Measurements from ENCODE around the gene FUZ.
"Not testable (repeated sequence)": the region's sequence is repeated elsewhere in the genome, so short reads cannot be mapped to it uniquely, and the experiment has no call there.

The FUZ gene

GRCh38 chr19:49831592-49831991, 18.5 kb upstream of the FUZ start:
- no peak overlapping the region for H3K9ac ChIP-seq (ENCODE audit: low read depth in 1 of 2, low read length in 2 of 2)
- H3K36me3 ChIP-seq (ENCODE audit: control insufficient read depth in 1 of 2, insufficient read depth in 2 of 2, low read length in 2 of 2) = peaks cover 53 to 84% of the 10 kb centered on the region in 2 donors
- no peaks in the 10 kb centered on the region for H3K9me3 ChIP-seq (ENCODE audit: control insufficient read depth in 1 of 2, low read length in 2 of 2)
- H3K27me3 ChIP-seq (ENCODE audit: control insufficient read depth in 1 of 2, insufficient read depth in 2 of 2, low read length in 2 of 2) = no peaks in the 10 kb centered on the region
- H3K4me1 ChIP-seq (ENCODE audit: control insufficient read depth in 1 of 2, insufficient read depth in 2 of 2, low read length in 2 of 2) = no peaks in the 10 kb centered on the region
- H3K4me3 ChIP-seq (ENCODE audit: low read depth in 1 of 2, low read length in 2 of 2) = no peak overlapping the region
- no peak overlapping the region for H3K27ac ChIP-seq (ENCODE audit: low read depth, low read length)

- Histone ChIP-seq H3K9me3 (ENCODE audit: control insufficient read depth in 1 of 2, low read length in 2 of 2) (no peaks in the 10 kb centered on the region), H3K9ac (ENCODE audit: low read depth in 1 of 2, low read length in 2 of 2) (no peak overlapping the region), H3K36me3 (ENCODE audit: control insufficient read depth in 1 of 2, insufficient read depth in 2 of 2, low read length in 2 of 2) (peaks cover 49 to 84% of the 10 kb centered on the region in 2 donors), H3K27ac (ENCODE audit: low read depth, low read length) (no peak overlapping the region), H3K27me3 (ENCODE audit: control insufficient read depth in 1 of 2, insufficient read depth in 2 of 2, low read length in 2 of 2) (no peaks in the 10 kb centered on the region), H3K4me3 (ENCODE audit: low read depth in 1 of 2, low read length in 2 of 2) (no peak overlapping the region), H3K4me1 (ENCODE audit: control insufficient read depth in 1 of 2, insufficient read depth in 2 of 2, low read length in 2 of 2) (no peaks in the 10 kb centered on the region)
These were observed 17.7 kb upstream of the FUZ start for GRCh38 chr19:49830766-49831165.

- H3K27ac ChIP-seq (ENCODE audit: low read depth, low read length) = no peak overlapping the region
- peaks cover 41 to 74% of the 10 kb centered on the region in 2 donors for H3K36me3 ChIP-seq (ENCODE audit: control insufficient read depth in 1 of 2, insufficient read depth in 2 of 2, low read length in 2 of 2)
- H3K9me3 ChIP-seq (ENCODE audit: control insufficient read depth in 1 of 2, low read length in 2 of 2) = no peaks in the 10 kb centered on the region
These were observed 16.6 kb upstream of the FUZ start for GRCh38 chr19:49829721-49830120.

DNA sequence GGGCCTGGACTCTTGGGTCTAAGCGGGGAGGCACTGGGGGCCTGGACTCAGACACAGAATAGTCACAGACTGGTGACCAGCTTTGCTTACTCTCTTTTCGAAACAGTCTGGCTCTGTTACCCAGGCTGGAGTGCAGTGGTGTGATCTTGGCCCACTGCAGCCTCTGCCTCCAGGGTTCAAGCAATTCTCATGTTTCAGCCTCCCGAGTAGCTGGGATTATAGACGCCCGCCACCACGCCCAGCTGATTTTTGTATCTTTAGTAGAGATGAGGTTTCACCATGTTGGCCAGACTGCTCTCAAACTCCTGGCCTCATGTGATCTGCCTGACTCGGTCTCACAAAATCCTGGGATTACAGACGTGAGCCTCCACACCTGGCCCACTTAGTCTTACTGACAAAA, 16.1 kb upstream of the FUZ start:
- peaks cover 37 to 68% of the 10 kb centered on the region in 2 donors for H3K36me3 ChIP-seq (ENCODE audit: control insufficient read depth in 1 of 2, insufficient read depth in 2 of 2, low read length in 2 of 2)
- H3K9me3 ChIP-seq (ENCODE audit: control insufficient read depth in 1 of 2, low read length in 2 of 2) = no peaks in the 10 kb centered on the region
- no peak overlapping the region for H3K9ac ChIP-seq (ENCODE audit: low read depth in 1 of 2, low read length in 2 of 2)
- no peaks in the 10 kb centered on the region for H3K27me3 ChIP-seq (ENCODE audit: control insufficient read depth in 1 of 2, insufficient read depth in 2 of 2, low read length in 2 of 2)
- no peak overlapping the region for H3K4me3 ChIP-seq (ENCODE audit: low read depth in 1 of 2, low read length in 2 of 2)
- no peaks in the 10 kb centered on the region for H3K4me1 ChIP-seq (ENCODE audit: control insufficient read depth in 1 of 2, insufficient read depth in 2 of 2, low read length in 2 of 2)
- H3K27ac ChIP-seq (ENCODE audit: low read depth, low read length) = no peak overlapping the region

More at GRCh38 chr19:49829721-49830120, 16.6 kb upstream of the FUZ start:
- Histone ChIP-seq H3K9ac (ENCODE audit: low read depth in 1 of 2, low read length in 2 of 2) (no peak overlapping the region), H3K4me1 (ENCODE audit: control insufficient read depth in 1 of 2, insufficient read depth in 2 of 2, low read length in 2 of 2) (no peaks in the 10 kb centered on the region), H3K4me3 (ENCODE audit: low read depth in 1 of 2, low read length in 2 of 2) (no peak overlapping the region), H3K27me3 (ENCODE audit: control insufficient read depth in 1 of 2, insufficient read depth in 2 of 2, low read length in 2 of 2) (no peaks in the 10 kb centered on the region)

- Histone ChIP-seq H3K4me1 (ENCODE audit: control insufficient read depth in 1 of 2, insufficient read depth in 2 of 2, low read length in 2 of 2) (no peaks in the 10 kb centered on the region), H3K36me3 (ENCODE audit: control insufficient read depth in 1 of 2, insufficient read depth in 2 of 2, low read length in 2 of 2) (peaks cover 20 to 55% of the 10 kb centered on the region in 2 donors), H3K9me3 (ENCODE audit: control insufficient read depth in 1 of 2, low read length in 2 of 2) (no peaks in the 10 kb centered on the region), H3K27ac (ENCODE audit: low read depth, low read length) (no peak overlapping the region), H3K4me3 (ENCODE audit: low read depth in 1 of 2, low read length in 2 of 2) (no peak overlapping the region), H3K9ac (ENCODE audit: low read depth in 1 of 2, low read length in 2 of 2) (no peak overlapping the region), H3K27me3 (ENCODE audit: control insufficient read depth in 1 of 2, insufficient read depth in 2 of 2, low read length in 2 of 2) (no peaks in the 10 kb centered on the region)
These were observed 13.9 kb upstream of the FUZ start for GRCh38 chr19:49827034-49827433.

- Histone ChIP-seq H3K27ac (ENCODE audit: low read depth, low read length) (no peak overlapping the region), H3K36me3 (ENCODE audit: control insufficient read depth in 1 of 2, insufficient read depth in 2 of 2, low read length in 2 of 2) (peaks cover 12 to 34% of the 10 kb centered on the region in 2 donors), H3K27me3 (ENCODE audit: control insufficient read depth in 1 of 2, insufficient read depth in 2 of 2, low read length in 2 of 2) (no peaks in the 10 kb centered on the region), H3K4me1 (ENCODE audit: control insufficient read depth in 1 of 2, insufficient read depth in 2 of 2, low read length in 2 of 2) (peaks cover under 1% of the 10 kb centered on the region in 2 donors), H3K4me3 (ENCODE audit: low read depth in 1 of 2, low read length in 2 of 2) (no peak overlapping the region), H3K9ac (ENCODE audit: low read depth in 1 of 2, low read length in 2 of 2) (no peak overlapping the region), H3K9me3 (ENCODE audit: control insufficient read depth in 1 of 2, low read length in 2 of 2) (no peaks in the 10 kb centered on the region)
These were observed 11.6 kb upstream of the FUZ start for GRCh38 chr19:49824662-49825061.

DNA sequence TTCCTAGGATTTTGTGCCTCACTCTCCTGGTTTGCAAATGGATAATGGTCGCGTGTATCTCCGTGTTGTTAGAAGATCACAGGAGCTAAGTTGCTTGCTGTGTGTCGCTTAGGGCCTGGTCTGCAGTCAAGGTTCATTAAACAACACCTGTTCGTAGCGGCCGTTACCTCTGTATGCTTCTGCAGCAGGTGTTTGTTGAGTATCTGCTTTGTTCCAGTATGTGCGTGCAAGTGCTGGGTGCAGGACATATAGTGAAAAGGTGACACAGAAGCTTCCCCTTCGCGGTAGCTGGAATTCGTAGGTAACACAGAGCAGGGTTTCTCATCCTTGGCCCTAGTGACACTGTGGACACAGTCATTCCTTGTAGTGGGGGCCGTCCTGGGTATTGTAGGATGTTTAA, 10.4 kb upstream of the FUZ start:
- no peak overlapping the region for H3K4me3 ChIP-seq (ENCODE audit: low read depth in 1 of 2, low read length in 2 of 2)
- H3K9me3 ChIP-seq (ENCODE audit: control insufficient read depth in 1 of 2, low read length in 2 of 2) = no peaks in the 10 kb centered on the region
- H3K36me3 ChIP-seq (ENCODE audit: control insufficient read depth in 1 of 2, insufficient read depth in 2 of 2, low read length in 2 of 2) = peaks cover 8 to 24% of the 10 kb centered on the region in 2 donors
- H3K27ac ChIP-seq (ENCODE audit: low read depth, low read length) = no peak overlapping the region
- H3K4me1 ChIP-seq (ENCODE audit: control insufficient read depth in 1 of 2, insufficient read depth in 2 of 2, low read length in 2 of 2) = peaks cover 9 to 10% of the 10 kb centered on the region in 2 donors
- no peaks in the 10 kb centered on the region for H3K27me3 ChIP-seq (ENCODE audit: control insufficient read depth in 1 of 2, insufficient read depth in 2 of 2, low read length in 2 of 2)
- no peak overlapping the region for H3K9ac ChIP-seq (ENCODE audit: low read depth in 1 of 2, low read length in 2 of 2)

DNA sequence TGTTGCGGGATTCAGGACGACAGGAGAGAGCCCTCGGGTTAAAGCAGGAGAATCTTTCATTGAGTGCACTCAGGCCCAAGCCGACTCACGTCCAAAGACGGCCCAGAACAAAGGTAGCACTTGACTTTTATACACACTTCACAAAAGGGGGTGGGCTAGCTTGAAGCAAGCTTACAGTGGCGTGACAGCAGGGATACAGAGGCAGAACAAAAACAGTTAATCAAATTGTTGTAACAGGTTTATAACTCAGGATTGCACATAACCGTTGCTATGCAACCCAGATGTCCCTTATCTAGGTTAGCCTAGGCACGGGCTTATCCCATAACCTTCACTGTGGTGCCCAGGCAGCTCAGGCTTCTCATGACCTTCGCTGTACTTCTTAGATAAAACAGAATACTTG, 7.0 kb upstream of the FUZ start:
- H3K9me3 ChIP-seq (ENCODE audit: control insufficient read depth in 1 of 2, low read length in 2 of 2) = no peaks in the 10 kb centered on the region
- no peak overlapping the region for H3K27ac ChIP-seq (ENCODE audit: low read depth, low read length)
- no peaks in the 10 kb centered on the region for H3K27me3 ChIP-seq (ENCODE audit: control insufficient read depth in 1 of 2, insufficient read depth in 2 of 2, low read length in 2 of 2)
- H3K4me3 ChIP-seq (ENCODE audit: low read depth in 1 of 2, low read length in 2 of 2) = no peak overlapping the region
- peaks cover 9 to 10% of the 10 kb centered on the region in 2 donors for H3K4me1 ChIP-seq (ENCODE audit: control insufficient read depth in 1 of 2, insufficient read depth in 2 of 2, low read length in 2 of 2)
- peaks cover 0 to 8% of the 10 kb centered on the region in 2 donors for H3K36me3 ChIP-seq (ENCODE audit: control insufficient read depth in 1 of 2, insufficient read depth in 2 of 2, low read length in 2 of 2)
- H3K9ac ChIP-seq (ENCODE audit: low read depth in 1 of 2, low read length in 2 of 2) = no peak overlapping the region

DNA sequence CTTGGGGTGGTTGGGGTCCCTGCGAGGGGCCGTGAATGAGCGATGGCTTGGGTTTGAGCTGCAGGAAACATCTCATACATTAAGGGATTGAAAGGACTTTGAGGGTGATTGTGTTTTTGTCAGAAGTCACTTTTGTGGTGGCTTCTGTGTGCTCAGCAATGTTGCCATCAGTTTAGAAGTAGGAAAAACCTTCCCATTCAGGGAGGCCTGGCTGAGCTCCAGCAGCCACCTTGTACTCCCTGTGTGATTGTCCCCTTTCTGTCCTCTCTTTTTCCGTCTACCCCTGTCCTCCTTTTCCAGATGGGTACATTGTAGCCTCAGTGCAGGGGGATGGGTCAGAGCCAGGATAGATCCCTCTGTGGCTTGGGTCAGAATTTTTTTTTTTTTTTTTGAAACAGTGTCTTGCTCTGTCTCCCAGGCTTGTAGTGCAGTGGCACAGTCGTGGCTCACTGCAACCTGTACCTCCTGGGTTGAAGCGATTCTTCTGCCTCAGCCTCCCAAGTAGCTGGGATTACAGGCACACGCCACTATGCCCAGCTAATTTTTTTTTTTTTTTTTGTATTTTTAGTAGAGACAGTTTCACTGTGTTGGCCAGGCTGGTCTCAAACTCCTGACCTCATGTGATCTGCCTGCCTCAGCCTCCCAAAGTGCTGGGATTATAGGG, 6.5 kb upstream of the FUZ start:
- not testable (repeated sequence) for H3K36me3 ChIP-seq (ENCODE audit: control insufficient read depth in 1 of 2, insufficient read depth in 2 of 2, low read length in 2 of 2); H3K27ac ChIP-seq (ENCODE audit: low read depth, low read length); H3K9me3 ChIP-seq (ENCODE audit: control insufficient read depth in 1 of 2, low read length in 2 of 2); H3K27me3 ChIP-seq (ENCODE audit: control insufficient read depth in 1 of 2, insufficient read depth in 2 of 2, low read length in 2 of 2)
- H3K4me3 ChIP-seq (ENCODE audit: low read depth in 1 of 2, low read length in 2 of 2) = peak overlapping the region; percentile 76 to 94
- peaks cover 9 to 10% of the 10 kb centered on the region in 2 donors for H3K4me1 ChIP-seq (ENCODE audit: control insufficient read depth in 1 of 2, insufficient read depth in 2 of 2, low read length in 2 of 2)
- H3K9ac ChIP-seq (ENCODE audit: low read depth in 1 of 2, low read length in 2 of 2) = peak overlapping the region; percentile 73 to 86

DNA sequence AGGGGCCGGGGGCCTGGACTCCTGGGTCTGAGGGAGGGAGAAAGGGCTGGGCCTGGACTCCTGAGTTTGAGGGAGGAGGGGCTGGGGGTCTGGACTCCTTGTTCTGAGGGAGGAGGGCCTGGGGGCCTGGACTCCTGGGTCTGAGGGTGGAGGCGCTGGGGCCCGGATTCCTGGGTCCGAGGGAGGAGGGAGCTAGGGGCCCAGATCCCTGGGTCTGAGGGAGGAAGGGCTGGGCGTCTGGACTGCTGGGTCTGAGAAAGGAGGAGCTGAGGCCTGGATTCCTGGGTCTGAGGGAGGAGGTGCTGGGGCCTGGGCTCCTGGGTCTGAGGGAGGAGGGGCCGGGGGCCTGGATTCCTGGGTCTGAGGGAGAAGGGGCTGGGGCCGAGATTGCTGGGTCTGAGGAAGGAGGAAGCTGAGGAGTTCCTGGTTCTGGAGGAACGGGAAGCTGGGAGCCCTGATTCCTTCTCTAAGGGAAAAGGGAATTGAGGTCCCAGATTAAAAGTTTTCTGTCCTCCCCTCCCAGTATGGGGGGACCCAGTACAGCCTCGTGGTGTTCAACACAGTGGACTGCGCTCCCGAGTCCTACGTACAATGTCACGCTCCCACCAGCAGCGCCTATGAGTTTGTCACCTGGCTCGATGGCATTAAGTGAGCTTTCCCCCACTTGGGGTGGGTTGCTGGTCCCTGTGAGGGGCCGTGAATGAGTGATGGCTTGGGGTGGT, 5.7 kb upstream of the FUZ start:
- Histone ChIP-seq H3K4me3 (ENCODE audit: low read depth in 1 of 2, low read length in 2 of 2) (peak overlapping the region; percentile 76 to 94), H3K27ac (ENCODE audit: low read depth, low read length) (no peak overlapping the region), H3K36me3 (ENCODE audit: control insufficient read depth in 1 of 2, insufficient read depth in 2 of 2, low read length in 2 of 2) (peaks cover 0 to 8% of the 10 kb centered on the region in 2 donors), H3K27me3 (ENCODE audit: control insufficient read depth in 1 of 2, insufficient read depth in 2 of 2, low read length in 2 of 2) (no peaks in the 10 kb centered on the region), H3K9ac (ENCODE audit: low read depth in 1 of 2, low read length in 2 of 2) (peak overlapping the region; percentile 73 to 86), H3K4me1 (ENCODE audit: control insufficient read depth in 1 of 2, insufficient read depth in 2 of 2, low read length in 2 of 2) (peaks cover 9 to 12% of the 10 kb centered on the region in 2 donors), H3K9me3 (ENCODE audit: control insufficient read depth in 1 of 2, low read length in 2 of 2) (no peaks in the 10 kb centered on the region)

Measured in duodenal mucosa (tissue), 2 donors.